NCI-H748 treated with DMSO at 0.1 percent for 48 hours (cell line): Measurements from ENCODE around the gene NRXN3.

ENCODE experiments used
- DNase-seq: peaks from one replicate; lab custom pipeline; 2025; lab: John Stamatoyannopoulos, UW

The NRXN3 gene

GRCh38 chr14:79354336-79354735 is 1184.2 kb downstream of the NRXN3 start:
- DNase-seq = no peak

- DNase-seq = no peak
These were observed 1185.9 kb downstream of the NRXN3 start for GRCh38 chr14:79356040-79356439.

GRCh38 chr14:79357307-79357706 is 1187.1 kb downstream of the NRXN3 start:
- DNase-seq = no peak

- DNase-seq = no peak
These were observed 1193.1 kb downstream of the NRXN3 start for GRCh38 chr14:79363291-79363690.

- no peak for DNase-seq
These were observed 1199.5 kb downstream of the NRXN3 start for GRCh38 chr14:79369359-79370332.

- DNase-seq = no peak
These were observed 1200.8 kb downstream of the NRXN3 start for GRCh38 chr14:79370969-79371368.

GRCh38 chr14:79373451-79373850 is 1203.3 kb downstream of the NRXN3 start:
- no peak for DNase-seq

- no peak for DNase-seq
These were observed 1205.2 kb downstream of the NRXN3 start for GRCh38 chr14:79375356-79375755.

GRCh38 chr14:79376557-79376956 is 1206.4 kb downstream of the NRXN3 start:
- no peak for DNase-seq

GRCh38 chr14:79378020-79378419 is 1207.8 kb downstream of the NRXN3 start:
- DNase-seq = no peak

- DNase-seq = no peak
These were observed 1209.1 kb downstream of the NRXN3 start for GRCh38 chr14:79379266-79379665.

- no peak for DNase-seq
These were observed 1212.9 kb downstream of the NRXN3 start for GRCh38 chr14:79383031-79383430.

- DNase-seq = no peak
These were observed 1213.3 kb downstream of the NRXN3 start for GRCh38 chr14:79383475-79383874.

- DNase-seq = no peak
These were observed 1224.9 kb downstream of the NRXN3 start for GRCh38 chr14:79395061-79395460.

- peak; percentile 19 for DNase-seq
These were observed 1234.8 kb downstream of the NRXN3 start for GRCh38 chr14:79404874-79405511.

- no peak for DNase-seq
These were observed 1235.3 kb downstream of the NRXN3 start for GRCh38 chr14:79405512-79405910.

- DNase-seq = no peak
These were observed 1237.4 kb downstream of the NRXN3 start for GRCh38 chr14:79407572-79407971.

- DNase-seq = no peak
These were observed 1238.5 kb downstream of the NRXN3 start for GRCh38 chr14:79408696-79409095.

- no peak for DNase-seq
These were observed 1241.4 kb downstream of the NRXN3 start for GRCh38 chr14:79411403-79412174.

GRCh38 chr14:79412822-79413221 is 1242.6 kb downstream of the NRXN3 start:
- DNase-seq = no peak

- no peak for DNase-seq
These were observed 1243.7 kb downstream of the NRXN3 start for GRCh38 chr14:79413734-79414428.

- DNase-seq = no peak
These were observed 1245.6 kb downstream of the NRXN3 start for GRCh38 chr14:79415726-79416125.
